GM12891 (cell line): Measurements from ENCODE around the gene ATG14.

Source experiments
- POLR2A ChIP-seq: IDR thresholded peaks from 2 replicates; pipeline ENCODE4 v1.6.1; 2011; ENCODE audit warnings: low read depth, low read length, control low read depth
- POLR2AphosphoS5 ChIP-seq: IDR thresholded peaks from 2 replicates; pipeline ENCODE4 v1.6.1; 2011; ENCODE audit warnings: low read depth, low read length, control low read depth
- SPI1 ChIP-seq: IDR thresholded peaks from 2 replicates; pipeline ENCODE4 v1.6.1; 2011; ENCODE audit warnings: low read depth, low read length, control low read depth
- TAF1 ChIP-seq: IDR thresholded peaks from 2 replicates; pipeline ENCODE4 v1.6.1; 2011; ENCODE audit warnings: low read depth, low read length, control low read depth

- TF ChIP-seq TAF1 (no peak), POLR2A (no peak), POLR2AphosphoS5 (no peak), SPI1 (no peak)
These were observed 45.4 kb downstream of the ATG14 start for GRCh38 chr14:55366271-55366670.
